B cell (primary cell): Measurements from ENCODE around the gene MAPK10.

Source experiments
- EZH2 ChIP-seq: IDR thresholded peaks from 2 replicates; pipeline ENCODE4 v1.6.1; 2012; ENCODE audit warnings: borderline replicate concordance, low read depth, mild to moderate bottlenecking, moderate library complexity, low read length; ENCODE audit not compliant: insufficient read depth, poor library complexity, severe bottlenecking
- TF ChIP-seq, protein P1 (sequence below): fragments of 200-600 bp; IDR thresholded peaks from one replicate; pipeline ENCODE4 v1.8.0; 2022; ENCODE audit warnings: antibody characterized with exemption, mild to moderate bottlenecking

DNA sequence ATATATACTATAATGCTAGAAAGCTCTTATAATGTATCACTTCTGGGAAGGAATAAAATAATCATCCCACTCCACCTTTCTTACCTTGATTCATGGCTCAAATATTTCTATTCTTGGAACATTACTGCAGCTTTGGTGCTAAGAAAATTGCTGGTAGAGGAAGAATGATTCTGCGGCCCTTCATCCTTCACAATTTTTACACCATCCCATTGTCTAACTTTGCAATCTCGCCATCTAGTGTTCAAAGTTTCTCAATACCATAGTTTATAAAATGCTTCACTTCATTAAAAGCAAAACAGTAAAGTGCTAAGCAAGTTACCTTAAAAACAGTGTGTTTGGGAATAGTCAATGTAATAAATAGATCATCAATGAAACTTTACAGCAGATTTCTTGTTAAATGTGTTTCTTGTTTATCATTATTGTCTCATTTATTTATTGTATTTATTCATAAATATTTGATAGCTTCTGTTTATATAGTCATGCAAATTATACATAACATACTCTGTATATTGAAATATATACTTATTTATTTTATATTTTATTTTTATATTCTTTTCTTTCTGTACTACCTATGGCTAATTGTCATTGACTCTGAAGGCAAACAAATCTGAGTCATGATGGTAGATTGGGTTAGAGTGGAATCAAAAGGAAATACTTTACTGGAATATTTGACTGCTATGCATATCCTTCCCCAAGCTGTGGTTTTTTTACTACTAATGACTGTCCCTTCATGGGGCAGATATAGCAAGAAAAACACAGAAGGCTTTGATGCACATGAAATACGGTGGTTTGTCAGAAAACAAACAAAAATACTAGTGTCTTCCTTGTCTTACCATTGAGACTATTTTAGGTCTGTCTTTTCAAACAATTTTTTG, 390.7 kb downstream of the MAPK10 start:
- TF ChIP-seq, protein P1, sequence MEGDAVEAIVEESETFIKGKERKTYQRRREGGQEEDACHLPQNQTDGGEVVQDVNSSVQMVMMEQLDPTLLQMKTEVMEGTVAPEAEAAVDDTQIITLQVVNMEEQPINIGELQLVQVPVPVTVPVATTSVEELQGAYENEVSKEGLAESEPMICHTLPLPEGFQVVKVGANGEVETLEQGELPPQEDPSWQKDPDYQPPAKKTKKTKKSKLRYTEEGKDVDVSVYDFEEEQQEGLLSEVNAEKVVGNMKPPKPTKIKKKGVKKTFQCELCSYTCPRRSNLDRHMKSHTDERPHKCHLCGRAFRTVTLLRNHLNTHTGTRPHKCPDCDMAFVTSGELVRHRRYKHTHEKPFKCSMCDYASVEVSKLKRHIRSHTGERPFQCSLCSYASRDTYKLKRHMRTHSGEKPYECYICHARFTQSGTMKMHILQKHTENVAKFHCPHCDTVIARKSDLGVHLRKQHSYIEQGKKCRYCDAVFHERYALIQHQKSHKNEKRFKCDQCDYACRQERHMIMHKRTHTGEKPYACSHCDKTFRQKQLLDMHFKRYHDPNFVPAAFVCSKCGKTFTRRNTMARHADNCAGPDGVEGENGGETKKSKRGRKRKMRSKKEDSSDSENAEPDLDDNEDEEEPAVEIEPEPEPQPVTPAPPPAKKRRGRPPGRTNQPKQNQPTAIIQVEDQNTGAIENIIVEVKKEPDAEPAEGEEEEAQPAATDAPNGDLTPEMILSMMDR = peak; percentile 75
- no peak for TF ChIP-seq EZH2
